Naive thymus-derived CD4-positive, alpha-beta T cell (primary cell): ENCODE measurements around the gene RUNDC3A. TPM values are rescaled to one million over a fixed set of nuclear protein-coding genes. Genes with fewer than 3 reads are reported as not detected.

Source experiments
- ATAC-seq: fragments of 150-1000 bp; cut with Tn5 transposase; 2 replicates; pipeline ENCODE4 v1.10.0; 2021; ENCODE audit warnings: mild to moderate bottlenecking, moderate library complexity
- CTCF ChIA-PET: fragments of 350-600 bp; sonication (Branson Sonifier 250); formaldehyde crosslinking; loops from one replicate; lab custom pipeline; 2021; ENCODE audit warnings: antibody characterized with exemption; lab: Charles Lee
- POLR2A ChIA-PET: fragments of 350-600 bp; sonication (Branson Sonifier 250); formaldehyde crosslinking; loops from one replicate; lab custom pipeline; 2021; ENCODE audit warnings: antibody characterized with exemption, inconsistent platforms; lab: Charles Lee
- DNase-seq, 9 donors: peaks; one replicate each; pipeline versions ENCODE4 v3.0.0 to v3.0.0-alpha.2; 2020 to 2022; ENCODE audit warnings: mixed read lengths in 1 of 9
- H3K27ac ChIP-seq: one replicate; pipeline ENCODE4 v1.7.0; 2013; ENCODE audit warnings: mild to moderate bottlenecking, low read depth, low read length, moderate library complexity
- H3K27me3 ChIP-seq, 2 donors: one replicate each; pipeline ENCODE4 v1.7.0; 2013; ENCODE audit warnings: low read length in 2 of 2, mild to moderate bottlenecking in 2 of 2, moderate library complexity in 2 of 2; ENCODE audit not compliant: control insufficient read depth in 2 of 2, insufficient read depth in 2 of 2
- H3K36me3 ChIP-seq, 3 experiments: 1 replicate in 2 of 3; 2 replicates in 1 of 3; pipeline ENCODE4 v1.7.0; 2013; ENCODE audit warnings: low read length in 3 of 3, mild to moderate bottlenecking in 3 of 3, moderate library complexity in 1 of 3; ENCODE audit not compliant: insufficient read depth in 3 of 3, control insufficient read depth in 2 of 3
- H3K4me1 ChIP-seq, 2 donors: one replicate each; pipeline ENCODE4 v1.7.0; 2013; ENCODE audit warnings: low read length in 2 of 2, mild to moderate bottlenecking in 2 of 2, moderate library complexity in 1 of 2; ENCODE audit not compliant: control insufficient read depth in 2 of 2, insufficient read depth in 2 of 2
- H3K4me3 ChIP-seq: 2 replicates; pipeline ENCODE4 v1.7.0; 2013; ENCODE audit warnings: mild to moderate bottlenecking, low read length
- H3K9me3 ChIP-seq, 3 experiments: 1 replicate in 2 of 3; 2 replicates in 1 of 3; pipeline ENCODE4 v1.7.0; 2013; ENCODE audit warnings: low read length in 3 of 3; ENCODE audit not compliant: control insufficient read depth in 2 of 3
- H3K27ac Mint-ChIP-seq, 9 donors: one replicate each; pipeline ENCODE4 v1.8.0; 2020 to 2022; ENCODE audit warnings: mixed read lengths in 9 of 9, mild to moderate bottlenecking in 8 of 9, moderate library complexity in 5 of 9, inconsistent platforms in 2 of 9
- H3K27me3 Mint-ChIP-seq, 5 donors: one replicate each; pipeline ENCODE4 v1.8.0; 2021 to 2022; ENCODE audit warnings: mixed read lengths in 5 of 5, mild to moderate bottlenecking in 1 of 5
- H3K36me3 Mint-ChIP-seq, 5 donors: one replicate each; pipeline ENCODE4 v1.8.0; 2020 to 2022; ENCODE audit warnings: mixed read lengths in 5 of 5, mild to moderate bottlenecking in 3 of 5, inconsistent platforms in 1 of 5
- H3K4me1 Mint-ChIP-seq, 7 donors: one replicate each; pipeline ENCODE4 v1.8.0; 2020 to 2022; ENCODE audit warnings: mixed read lengths in 7 of 7, mild to moderate bottlenecking in 3 of 7, inconsistent platforms in 1 of 7
- H3K4me3 Mint-ChIP-seq, 10 donors: one replicate each; pipeline ENCODE4 v1.8.0; 2020 to 2022; ENCODE audit warnings: mild to moderate bottlenecking in 10 of 10, mixed read lengths in 10 of 10, moderate library complexity in 6 of 10, inconsistent platforms in 2 of 10
- H3K9me3 Mint-ChIP-seq, 11 donors: one replicate each; pipeline ENCODE4 v1.8.0; 2020 to 2022; ENCODE audit warnings: mixed read lengths in 11 of 11, mild to moderate bottlenecking in 4 of 11, inconsistent platforms in 1 of 11, moderate library complexity in 1 of 11
- intact Hi-C, 2 donors: fragments of 100-400 bp; cut with micrococcal nuclease; formaldehyde crosslinking; loops; one replicate each; pipeline ENCODE4 v1.15.1; 2023
- polyA plus RNA-seq, 2 donors: library from polyadenylated mRNA; unstranded; fragments of 300-500 nt; fragmentation: Illumina TruSeq; gene quantifications; one replicate each; pipeline ENCODE4 v1.2.3, GENCODE V29; 2021
- total RNA-seq, 6 experiments: library from RNA in 5 of 6; stranded (reverse) in 5 of 6; gene quantifications; 1 replicate in 5 of 6; 2 replicates in 1 of 6; pipeline ENCODE4 v1.2.3 and lab custom pipeline; 2021 to 2026

The RUNDC3A gene
- total and polyA plus RNA-seq, 7 experiments from 2014 or later, result 0.08 to 0.22 TPM; not detected in 5

DNA sequence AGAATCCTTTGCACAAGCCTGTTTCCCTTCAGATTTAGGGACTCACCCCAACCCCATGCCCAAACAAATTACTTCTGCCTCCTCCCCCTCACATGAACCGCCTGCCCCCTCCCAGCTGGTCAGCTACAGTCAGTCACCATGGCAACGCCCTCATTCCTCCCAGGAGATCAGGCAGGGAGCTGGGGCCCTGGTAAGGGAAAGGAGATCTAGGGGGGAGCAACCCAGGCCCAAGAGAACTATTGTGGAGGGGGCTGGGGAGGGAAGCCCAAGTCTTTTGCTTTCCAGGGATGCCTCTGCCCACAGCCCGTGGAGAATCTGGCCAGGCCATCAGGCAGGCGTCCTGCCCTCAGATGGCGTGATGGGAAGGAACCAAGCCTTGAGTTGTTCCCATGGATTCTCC, 52.4 kb downstream of the RUNDC3A start:
- no peak overlapping the region for H3K4me3 Mint-ChIP-seq
- no peak for ATAC-seq
- peaks cover 6 to 13% (median 8%) of the 10 kb centered on the region in 7 donors for H3K4me1 Mint-ChIP-seq
- Histone ChIP-seq H3K27me3 (no peaks in the 10 kb centered on the region), H3K36me3 (no peaks in the 10 kb centered on the region), H3K4me3 (no peak overlapping the region), H3K4me1 (no peaks in the 10 kb centered on the region), H3K9me3 (no peaks in the 10 kb centered on the region), H3K27ac (no peak overlapping the region)
- H3K9me3 Mint-ChIP-seq, result no peaks in the 10 kb centered on the region
- no peak for DNase-seq
- intact Hi-C loops, result no loop called here
- H3K27ac Mint-ChIP-seq, result no peak overlapping the region
- peaks cover 0 to 50% (median 12%) of the 10 kb centered on the region in 5 donors for H3K27me3 Mint-ChIP-seq
- no peaks in the 10 kb centered on the region for H3K36me3 Mint-ChIP-seq
- CTCF ChIA-PET, result no interaction called here
- POLR2A ChIA-PET, result interaction anchor here (0.6 kb wide), 2 partner anchors 26 to 454 kb away, joined by 3 read pairs; no protein-coding TSS in a partner anchor

DNA sequence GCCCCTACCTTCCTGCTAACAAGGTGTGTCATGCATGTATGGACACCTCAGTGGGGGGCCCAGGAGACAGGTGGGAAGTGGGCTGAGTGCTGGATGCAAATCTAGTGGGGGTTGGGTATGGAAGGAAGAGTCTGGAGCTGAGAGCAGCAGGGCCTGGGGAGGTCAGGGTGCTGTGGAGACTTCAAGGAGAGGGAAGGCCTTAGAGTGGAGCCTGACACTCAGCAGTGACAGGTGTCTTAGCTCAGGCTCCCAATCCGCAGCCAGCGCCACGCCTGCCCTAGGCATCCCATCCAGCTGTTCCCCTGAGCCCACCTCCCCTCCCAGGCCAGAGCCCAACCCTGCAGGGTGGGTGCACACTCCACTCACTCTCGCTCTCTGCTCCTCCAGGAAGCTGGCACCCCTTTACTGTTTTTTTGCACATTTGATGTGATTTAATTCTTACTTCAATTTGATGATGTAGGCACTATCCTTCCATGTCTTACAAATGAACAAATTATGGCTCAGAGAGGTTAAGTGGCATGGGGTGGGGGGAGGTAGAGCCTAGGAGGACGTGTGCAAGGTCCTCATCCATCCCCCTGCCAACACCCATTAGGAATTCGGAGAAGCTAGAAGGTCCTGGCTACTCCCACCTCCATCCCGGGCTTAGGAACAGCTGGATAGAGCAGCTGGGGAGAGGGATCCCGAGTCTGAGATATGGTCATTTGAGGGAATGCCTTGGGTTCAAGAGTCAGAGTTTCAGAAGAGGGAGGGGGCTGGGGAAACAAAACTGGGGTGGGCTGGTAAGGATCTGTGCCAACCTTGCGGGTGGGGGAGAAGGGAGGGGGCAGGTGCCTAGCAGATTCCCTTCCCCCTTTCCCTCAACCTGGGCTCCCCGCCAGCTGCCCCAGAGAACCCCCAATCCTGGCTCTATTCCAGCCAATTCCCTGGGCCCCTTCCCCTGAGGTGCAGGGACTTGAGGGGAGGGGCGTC, 53.2 kb downstream of the RUNDC3A start:
- CTCF ChIA-PET, result interaction anchor here (0.5 kb wide), 1 partner anchor 17 kb away, joined by 3 read pairs; no protein-coding TSS in a partner anchor
- H3K4me1 Mint-ChIP-seq, result peaks cover 6 to 13% (median 8%) of the 10 kb centered on the region in 7 donors
- ATAC-seq, result no peak
- POLR2A ChIA-PET, result interaction anchor here (0.6 to 1.1 kb wide), 3 partner anchors 25 to 175 kb away, joined by 3 to 4 read pairs (median 3); partner anchors contain the start of gene TMUB2
- peaks cover 0 to 58% (median 13%) of the 10 kb centered on the region in 5 donors for H3K27me3 Mint-ChIP-seq
- Histone ChIP-seq H3K27me3 (no peaks in the 10 kb centered on the region), H3K4me1 (no peaks in the 10 kb centered on the region), H3K4me3 (no peak overlapping the region), H3K27ac (no peak overlapping the region), H3K9me3 (no peaks in the 10 kb centered on the region), H3K36me3 (no peaks in the 10 kb centered on the region)
- no peak for DNase-seq
- peak overlapping the region in 2 of 10 donors; percentile 1 to 80 for H3K4me3 Mint-ChIP-seq
- intact Hi-C loops, result no loop called here
- peak overlapping the region in 1 of 9 donors; percentile 14 for H3K27ac Mint-ChIP-seq
- no peaks in the 10 kb centered on the region for H3K9me3 Mint-ChIP-seq
- no peaks in the 10 kb centered on the region for H3K36me3 Mint-ChIP-seq

- CTCF ChIA-PET, result interaction anchor here (1.1 to 1.3 kb wide), 2 partner anchors 10 kb away, joined by 3 to 4 read pairs; no protein-coding TSS in a partner anchor
- H3K27ac Mint-ChIP-seq, result no peak overlapping the region
- DNase-seq (no peak), ATAC-seq (no peak)
- no peak overlapping the region for H3K27ac ChIP-seq
- H3K9me3 ChIP-seq, result no peaks in the 10 kb centered on the region
- no peaks in the 10 kb centered on the region for H3K4me1 ChIP-seq
- no peaks in the 10 kb centered on the region for H3K36me3 ChIP-seq
- H3K9me3 Mint-ChIP-seq, result no peaks in the 10 kb centered on the region
- H3K4me1 Mint-ChIP-seq, result peaks cover 6 to 13% (median 8%) of the 10 kb centered on the region in 7 donors
- peaks cover 0 to 65% (median 21%) of the 10 kb centered on the region in 5 donors for H3K27me3 Mint-ChIP-seq
- peak overlapping the region in 5 of 10 donors; percentile 33 to 80 (median 59) for H3K4me3 Mint-ChIP-seq
- POLR2A ChIA-PET, result interaction anchor here (0.9 kb wide), 1 partner anchor 176 kb away, joined by 4 read pairs; the partner anchor contains the start of gene TMUB2
- H3K36me3 Mint-ChIP-seq, result no peaks in the 10 kb centered on the region
- H3K4me3 ChIP-seq, result no peak overlapping the region
- no peaks in the 10 kb centered on the region for H3K27me3 ChIP-seq
- intact Hi-C loops, result no loop called here
These were observed 54.1 kb downstream of the RUNDC3A start for GRCh38 chr17:44362459-44362948.

DNA sequence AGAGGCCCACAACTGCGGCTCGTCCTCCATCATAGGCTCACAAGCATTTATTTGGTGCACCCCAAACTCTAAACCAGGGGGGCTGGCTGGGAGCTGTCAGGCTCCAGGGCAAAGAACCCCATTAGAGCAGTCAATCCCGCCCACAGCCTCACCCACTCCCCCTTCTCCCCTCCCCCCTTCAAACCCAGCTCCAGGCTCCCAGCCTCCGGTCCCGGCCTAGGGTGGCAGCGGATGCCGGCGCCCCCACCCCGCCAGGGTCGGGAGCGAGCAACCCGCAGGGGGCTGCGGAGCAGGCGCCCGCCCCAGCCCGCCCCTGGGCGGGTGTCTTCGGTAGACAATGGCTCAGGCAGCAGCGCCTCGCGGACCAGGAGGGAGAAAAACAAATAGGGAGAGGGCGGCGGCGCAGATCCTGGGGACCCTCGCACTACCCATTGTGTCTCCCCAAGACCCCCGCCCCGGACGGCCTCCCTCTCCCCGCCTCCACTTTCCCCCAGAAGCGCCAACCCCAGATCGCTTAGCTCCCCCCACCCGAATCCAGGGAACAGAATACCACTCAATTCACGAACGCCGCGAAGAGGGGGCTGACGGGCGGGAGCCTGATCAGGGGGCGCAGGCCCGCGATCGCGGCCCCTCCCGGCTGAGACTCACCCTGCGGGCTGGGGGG, 54.7 kb downstream of the RUNDC3A start:
- no peak overlapping the region for H3K27ac ChIP-seq
- Mint-ChIP-seq H3K9me3 (no peaks in the 10 kb centered on the region), H3K4me3 (peak overlapping the region; percentile 63 to 82 (median 75)), H3K4me1 (peaks cover 6 to 13% (median 8%) of the 10 kb centered on the region in 7 donors), H3K36me3 (no peaks in the 10 kb centered on the region), H3K27me3 (peaks cover 0 to 65% (median 25%) of the 10 kb centered on the region in 5 donors), H3K27ac (peak overlapping the region in 2 of 9 donors; percentile 49 to 71)
- no peaks in the 10 kb centered on the region for H3K4me1 ChIP-seq
- CTCF ChIA-PET, result interaction anchor here (1.0 to 1.6 kb wide), 5 partner anchors 8 to 32 kb away, joined by 3 to 9 read pairs (median 4); partner anchors contain the start of gene GRN
- peak overlapping the region; percentile 62 for H3K4me3 ChIP-seq
- ATAC-seq (peak; percentile 33), DNase-seq (peak in 5 of 9 donors; percentile 10 to 39 (median 22))
- no peaks in the 10 kb centered on the region for H3K27me3 ChIP-seq
- intact Hi-C loops, result loop anchor here in 1 of 2 donors (1.0 kb wide), 3 partner anchors 9 to 22 kb away; partner anchors contain the start of gene GRN
- H3K9me3 ChIP-seq, result no peaks in the 10 kb centered on the region
- POLR2A ChIA-PET, result interaction anchor here (1.0 kb wide), 1 partner anchor 10 kb away, joined by 3 read pairs; no protein-coding TSS in a partner anchor
- H3K36me3 ChIP-seq, result no peaks in the 10 kb centered on the region

DNA sequence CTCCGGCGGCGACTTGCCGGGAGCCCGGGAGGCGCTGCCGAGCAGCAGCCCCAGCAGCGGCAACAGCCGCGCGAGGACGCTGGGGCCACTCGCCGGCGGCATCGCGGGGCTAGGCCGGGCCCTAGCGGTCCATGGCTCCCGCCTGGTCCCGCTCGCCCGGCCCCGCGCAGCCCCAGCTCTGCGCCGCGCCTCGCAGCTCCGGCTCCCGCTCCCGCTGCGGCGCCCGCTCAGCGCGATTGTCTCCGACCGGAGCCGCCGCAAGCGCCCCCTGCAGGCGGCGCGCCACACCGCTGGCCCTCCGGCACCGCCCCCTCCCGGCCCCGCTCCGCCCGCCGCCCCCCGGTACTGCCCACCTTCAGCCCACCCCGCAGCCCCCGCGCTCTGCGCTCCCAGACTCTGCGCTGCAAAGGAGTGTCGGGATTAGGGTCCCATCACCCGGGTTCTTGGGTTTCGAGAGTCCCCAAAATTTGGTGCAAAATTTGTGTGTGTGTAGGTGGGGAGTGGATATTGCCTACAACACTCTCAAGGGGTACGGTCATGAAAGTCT, 55.3 kb downstream of the RUNDC3A start, which contains the start of gene FAM171A2:
FAM171A2 (minus strand) TSS at position 241 of the 547 bp plus-strand sequence; CDS start at position 102, 139 bp downstream.
- H3K4me1 Mint-ChIP-seq, result peaks cover 6 to 12% (median 7%) of the 10 kb centered on the region in 7 donors
- H3K27me3 Mint-ChIP-seq, result peaks cover 0 to 65% (median 30%) of the 10 kb centered on the region in 5 donors
- Histone ChIP-seq H3K4me1 (no peaks in the 10 kb centered on the region), H3K4me3 (peak within 1 kb of the TSS; percentile 62), H3K27ac (no peak within 1 kb of the TSS), H3K36me3 (no peaks in the 10 kb centered on the region), H3K27me3 (no peaks in the 10 kb centered on the region), H3K9me3 (no peaks in the 10 kb centered on the region)
- POLR2A ChIA-PET, result interaction anchor here (1.0 kb wide), 1 partner anchor 10 kb away, joined by 3 read pairs; no protein-coding TSS in a partner anchor
- peak; percentile 41 to 83 (median 69) for DNase-seq
- H3K27ac Mint-ChIP-seq, result peak within 1 kb of the TSS in 3 of 9 donors; percentile 49 to 78 (median 71)
- CTCF ChIA-PET, result interaction anchor here (1.0 to 1.6 kb wide), 5 partner anchors 9 to 33 kb away, joined by 3 to 9 read pairs (median 4); partner anchors contain the start of gene GRN
- no peaks in the 10 kb centered on the region for H3K36me3 Mint-ChIP-seq
- ATAC-seq, result peak; percentile 96
- peak within 1 kb of the TSS; percentile 75 to 86 (median 80) for H3K4me3 Mint-ChIP-seq
- H3K9me3 Mint-ChIP-seq, result no peaks in the 10 kb centered on the region
- intact Hi-C loops, result loop anchor here in 1 of 2 donors (1.0 kb wide), 3 partner anchors 9 to 22 kb away; partner anchors contain the start of gene GRN
